Glutamatergic neuron (in vitro differentiated cells): ENCODE results near the gene MAGEC3. TPM values are rescaled to one million over a fixed set of nuclear protein-coding genes. Genes with fewer than 3 reads are reported as not detected.
"Not testable (repeated sequence)": the region's sequence is repeated elsewhere in the genome, so short reads cannot be mapped to it uniquely, and the experiment has no call there.

Source experiments
- DNase-seq: peaks from one replicate; pipeline ENCODE4 v3.0.0; 2022
- H3K27ac Mint-ChIP-seq: one replicate; pipeline ENCODE4 v1.8.0; 2020; ENCODE audit warnings: mild to moderate bottlenecking, mixed read lengths, inconsistent platforms; ENCODE audit not compliant: unreplicated experiment
- H3K27me3 Mint-ChIP-seq: one replicate; pipeline ENCODE4 v1.8.0; 2020; ENCODE audit warnings: mild to moderate bottlenecking, moderate library complexity, mixed read lengths, inconsistent platforms; ENCODE audit not compliant: unreplicated experiment
- H3K36me3 Mint-ChIP-seq: one replicate; pipeline ENCODE4 v1.8.0; 2020; ENCODE audit warnings: mild to moderate bottlenecking, mixed read lengths, inconsistent platforms; ENCODE audit not compliant: unreplicated experiment
- H3K4me1 Mint-ChIP-seq: one replicate; pipeline ENCODE4 v1.8.0; 2020; ENCODE audit warnings: mild to moderate bottlenecking, low read depth, mixed read lengths, inconsistent platforms; ENCODE audit not compliant: unreplicated experiment
- H3K4me3 Mint-ChIP-seq: one replicate; pipeline ENCODE4 v1.8.0; 2020; ENCODE audit warnings: mild to moderate bottlenecking, mixed read lengths, inconsistent platforms; ENCODE audit not compliant: unreplicated experiment
- H3K9me3 Mint-ChIP-seq: one replicate; pipeline ENCODE4 v1.8.0; 2020; ENCODE audit warnings: mild to moderate bottlenecking, moderate library complexity, mixed read lengths, inconsistent platforms; ENCODE audit not compliant: unreplicated experiment
- total RNA-seq: library from RNA; stranded (reverse); fragmentation: NEBNext Ultra II Directional; extraction: Animal tissue kit (Norgen Biotek cat#: 25700); gene quantifications from one replicate; pipeline ENCODE4 v1.2.1, GENCODE V29; 2021; ENCODE audit not compliant: unreplicated experiment
- TF ChIP-seq, protein P1 (sequence below): fragments of 200-600 bp; sonication (generic); IDR thresholded peaks from one replicate; pipeline ENCODE4 v1.5.0; 2021; ENCODE audit not compliant: partially characterized antibody, unreplicated experiment

MAGEC3 gene
- total RNA-seq, 1 donor from 2014 or later: not detected

DNA sequence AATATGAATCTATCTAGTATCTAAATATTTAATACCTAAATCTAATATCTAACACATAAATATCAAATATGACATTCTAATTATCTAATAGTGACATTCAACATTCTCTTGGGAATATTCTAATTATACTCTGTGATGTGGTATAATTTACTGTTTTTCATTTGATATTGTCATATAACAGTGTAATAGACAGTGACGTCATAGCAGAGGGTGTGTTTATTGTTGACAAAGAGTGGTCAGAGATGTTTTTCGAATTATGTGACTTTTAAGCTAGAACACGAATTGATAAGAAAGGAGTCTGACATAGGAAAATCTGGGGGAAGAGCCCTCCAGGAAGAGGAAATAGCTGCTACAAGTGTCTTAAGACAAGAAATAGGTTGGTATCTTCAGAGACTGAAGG, 5.9 kb upstream of the MAGEC3 start:
- Mint-ChIP-seq H3K27ac (no peak overlapping the region), H3K4me3 (no peak overlapping the region), H3K27me3 (no peaks in the 10 kb centered on the region), H3K4me1 (no peaks in the 10 kb centered on the region), H3K9me3 (no peaks in the 10 kb centered on the region), H3K36me3 (no peaks in the 10 kb centered on the region)
- TF ChIP-seq, protein P1, sequence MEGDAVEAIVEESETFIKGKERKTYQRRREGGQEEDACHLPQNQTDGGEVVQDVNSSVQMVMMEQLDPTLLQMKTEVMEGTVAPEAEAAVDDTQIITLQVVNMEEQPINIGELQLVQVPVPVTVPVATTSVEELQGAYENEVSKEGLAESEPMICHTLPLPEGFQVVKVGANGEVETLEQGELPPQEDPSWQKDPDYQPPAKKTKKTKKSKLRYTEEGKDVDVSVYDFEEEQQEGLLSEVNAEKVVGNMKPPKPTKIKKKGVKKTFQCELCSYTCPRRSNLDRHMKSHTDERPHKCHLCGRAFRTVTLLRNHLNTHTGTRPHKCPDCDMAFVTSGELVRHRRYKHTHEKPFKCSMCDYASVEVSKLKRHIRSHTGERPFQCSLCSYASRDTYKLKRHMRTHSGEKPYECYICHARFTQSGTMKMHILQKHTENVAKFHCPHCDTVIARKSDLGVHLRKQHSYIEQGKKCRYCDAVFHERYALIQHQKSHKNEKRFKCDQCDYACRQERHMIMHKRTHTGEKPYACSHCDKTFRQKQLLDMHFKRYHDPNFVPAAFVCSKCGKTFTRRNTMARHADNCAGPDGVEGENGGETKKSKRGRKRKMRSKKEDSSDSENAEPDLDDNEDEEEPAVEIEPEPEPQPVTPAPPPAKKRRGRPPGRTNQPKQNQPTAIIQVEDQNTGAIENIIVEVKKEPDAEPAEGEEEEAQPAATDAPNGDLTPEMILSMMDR: no peak
- DNase-seq: no peak

DNA sequence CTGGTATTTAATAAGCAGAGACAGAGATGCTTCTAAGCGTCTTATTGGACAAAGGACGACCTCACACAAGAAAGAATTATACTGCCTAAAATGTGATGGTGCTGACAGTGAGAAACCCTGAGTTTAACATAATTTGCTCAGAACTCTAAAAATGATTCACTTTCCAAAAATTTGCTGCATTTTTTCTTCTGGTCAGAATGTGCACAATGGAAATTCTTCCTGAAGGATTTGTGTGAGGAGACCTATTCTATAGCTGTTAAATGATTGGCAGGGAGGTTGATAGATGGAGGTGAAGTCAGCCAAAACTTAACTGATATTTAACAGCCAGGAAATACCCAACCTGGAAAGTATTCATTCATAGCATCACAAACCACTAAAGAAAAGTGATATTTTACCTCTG, 1.7 kb downstream of the MAGEC3 start:
- H3K36me3 Mint-ChIP-seq: no peaks in the 10 kb centered on the region
- no peaks in the 10 kb centered on the region for H3K4me1 Mint-ChIP-seq
- H3K27ac Mint-ChIP-seq: no peak overlapping the region
- TF ChIP-seq, protein P1: no peak
- DNase-seq: no peak
- peaks cover 2% of the 10 kb centered on the region for H3K9me3 Mint-ChIP-seq
- no peaks in the 10 kb centered on the region for H3K27me3 Mint-ChIP-seq
- no peak overlapping the region for H3K4me3 Mint-ChIP-seq

DNA sequence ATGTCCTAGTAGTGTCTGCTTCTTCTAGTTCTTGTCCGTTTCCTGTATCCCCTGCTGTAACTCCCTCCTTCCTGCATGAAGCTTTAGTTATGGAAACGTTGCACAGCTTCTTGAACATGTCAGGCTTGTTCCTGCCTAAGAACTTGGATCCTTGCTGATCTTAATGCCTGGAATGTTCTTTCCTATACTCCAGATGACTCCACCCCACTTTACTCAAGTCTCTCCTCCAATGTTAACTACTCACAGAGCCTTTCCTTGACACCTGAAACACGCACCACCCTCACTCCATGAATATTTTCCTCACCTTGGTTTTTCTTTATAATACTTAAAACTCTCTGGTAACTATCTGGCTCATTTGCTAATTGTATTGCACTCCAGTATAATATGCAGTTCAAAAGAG, 19.4 kb downstream of the MAGEC3 start:
- H3K36me3 Mint-ChIP-seq: no peaks in the 10 kb centered on the region
- TF ChIP-seq, protein P1: no peak
- H3K4me1 Mint-ChIP-seq: no peaks in the 10 kb centered on the region
- DNase-seq: no peak
- no peak overlapping the region for H3K27ac Mint-ChIP-seq
- H3K9me3 Mint-ChIP-seq: no peaks in the 10 kb centered on the region
- peaks cover 2% of the 10 kb centered on the region for H3K27me3 Mint-ChIP-seq
- H3K4me3 Mint-ChIP-seq: no peak overlapping the region

- no peak for DNase-seq
- TF ChIP-seq, protein P1: no peak
- Mint-ChIP-seq H3K27ac (no peak overlapping the region), H3K4me3 (no peak overlapping the region), H3K36me3 (no peaks in the 10 kb centered on the region), H3K4me1 (no peaks in the 10 kb centered on the region), H3K27me3 (no peaks in the 10 kb centered on the region), H3K9me3 (no peaks in the 10 kb centered on the region)
Observed at GRCh38 chrX:141879616-141880015, 41.5 kb downstream of the MAGEC3 start.

- not testable (repeated sequence) for H3K4me1 Mint-ChIP-seq, H3K27me3 Mint-ChIP-seq, H3K9me3 Mint-ChIP-seq, H3K4me3 Mint-ChIP-seq, DNase-seq, H3K27ac Mint-ChIP-seq, H3K36me3 Mint-ChIP-seq
Observed at GRCh38 chrX:141888811-141889210, 50.7 kb downstream of the MAGEC3 start.

DNA sequence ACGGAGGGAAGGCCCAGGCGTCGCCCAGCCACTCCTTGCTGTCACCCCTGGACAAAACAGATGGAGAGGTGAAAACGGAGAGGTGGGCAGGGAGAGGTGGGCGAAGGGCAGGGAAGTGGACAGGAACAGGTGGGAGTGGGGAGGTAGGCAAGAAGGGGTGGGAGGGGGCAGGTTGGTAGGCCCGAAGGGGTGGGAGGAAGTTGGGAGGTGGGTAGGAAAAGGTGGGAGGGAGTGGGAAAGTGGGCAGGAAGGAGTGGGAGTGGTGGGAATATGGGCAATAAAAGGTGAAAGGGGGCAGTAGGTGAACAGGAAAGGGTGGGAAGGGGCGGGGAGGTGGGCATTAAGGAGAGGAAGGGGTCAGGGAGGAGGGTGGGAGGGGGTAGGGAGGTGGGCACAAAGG, 56.6 kb downstream of the MAGEC3 start:
- H3K9me3 Mint-ChIP-seq: peaks cover 2% of the 10 kb centered on the region
- H3K36me3 Mint-ChIP-seq: no peaks in the 10 kb centered on the region
- peaks cover 2% of the 10 kb centered on the region for H3K27me3 Mint-ChIP-seq
- DNase-seq: no peak
- H3K4me3 Mint-ChIP-seq: no peak overlapping the region
- TF ChIP-seq, protein P1: no peak
- no peak overlapping the region for H3K27ac Mint-ChIP-seq
- H3K4me1 Mint-ChIP-seq: no peaks in the 10 kb centered on the region
